HG03342 (cell line): ENCODE measurements around the gene PIF1.

Experiments used
- ATAC-seq: cut with Tn5 transposase; IDR thresholded peaks from one replicate; pipeline ENCODE4 v1.9.1; 2021; ENCODE audit warnings: mild to moderate bottlenecking, moderate library complexity; ENCODE audit not compliant: unreplicated experiment

Gene PIF1, protein sequence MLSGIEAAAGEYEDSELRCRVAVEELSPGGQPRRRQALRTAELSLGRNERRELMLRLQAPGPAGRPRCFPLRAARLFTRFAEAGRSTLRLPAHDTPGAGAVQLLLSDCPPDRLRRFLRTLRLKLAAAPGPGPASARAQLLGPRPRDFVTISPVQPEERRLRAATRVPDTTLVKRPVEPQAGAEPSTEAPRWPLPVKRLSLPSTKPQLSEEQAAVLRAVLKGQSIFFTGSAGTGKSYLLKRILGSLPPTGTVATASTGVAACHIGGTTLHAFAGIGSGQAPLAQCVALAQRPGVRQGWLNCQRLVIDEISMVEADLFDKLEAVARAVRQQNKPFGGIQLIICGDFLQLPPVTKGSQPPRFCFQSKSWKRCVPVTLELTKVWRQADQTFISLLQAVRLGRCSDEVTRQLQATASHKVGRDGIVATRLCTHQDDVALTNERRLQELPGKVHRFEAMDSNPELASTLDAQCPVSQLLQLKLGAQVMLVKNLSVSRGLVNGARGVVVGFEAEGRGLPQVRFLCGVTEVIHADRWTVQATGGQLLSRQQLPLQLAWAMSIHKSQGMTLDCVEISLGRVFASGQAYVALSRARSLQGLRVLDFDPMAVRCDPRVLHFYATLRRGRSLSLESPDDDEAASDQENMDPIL

DNA sequence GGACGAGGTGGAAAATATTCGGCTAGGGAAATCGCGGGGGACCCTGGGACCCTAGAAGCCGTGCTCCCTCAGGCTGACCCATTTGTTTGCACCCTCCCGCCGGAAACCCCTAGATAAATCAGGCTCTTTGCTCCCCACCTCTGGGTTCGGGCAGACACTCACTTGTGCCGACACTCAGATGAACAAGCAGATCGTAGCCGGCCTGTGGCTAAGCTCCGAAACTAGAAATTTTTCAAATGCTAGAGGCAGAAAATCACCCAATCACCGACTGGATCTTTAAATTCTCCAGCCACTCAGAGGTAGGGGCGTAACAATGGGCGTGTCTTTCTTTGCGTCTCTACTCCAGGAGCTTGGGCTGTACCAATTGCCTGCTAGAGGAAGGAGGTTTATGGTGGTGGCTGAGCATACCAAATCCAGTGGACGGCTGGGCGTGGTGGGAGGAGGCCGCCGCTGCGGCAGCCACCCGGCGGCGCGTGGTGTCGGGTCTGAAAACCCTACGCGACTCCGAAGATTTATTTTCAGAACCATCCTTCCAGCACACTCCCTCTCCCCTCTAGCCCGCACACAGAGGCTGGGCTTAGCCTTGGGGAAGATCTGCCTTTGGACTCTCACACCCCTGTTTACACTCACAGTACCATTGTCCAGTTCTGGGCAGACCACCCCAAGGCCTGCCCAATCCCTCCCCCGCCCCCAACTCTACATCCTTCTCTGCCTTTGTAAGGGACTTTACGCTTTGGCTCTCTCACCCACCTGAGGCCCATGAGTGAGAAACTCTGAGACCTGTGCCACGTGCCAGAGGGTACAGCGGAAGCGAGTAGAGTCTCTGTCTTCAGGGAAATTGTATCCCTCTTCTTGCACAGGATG, at the start of gene PIF1:
TSS of gene PIF1 (minus strand) at position 217 of the 864 bp plus-strand sequence. CDS start 1,312 bp downstream, outside the sequence.
- peak; percentile 89 for ATAC-seq

DNA sequence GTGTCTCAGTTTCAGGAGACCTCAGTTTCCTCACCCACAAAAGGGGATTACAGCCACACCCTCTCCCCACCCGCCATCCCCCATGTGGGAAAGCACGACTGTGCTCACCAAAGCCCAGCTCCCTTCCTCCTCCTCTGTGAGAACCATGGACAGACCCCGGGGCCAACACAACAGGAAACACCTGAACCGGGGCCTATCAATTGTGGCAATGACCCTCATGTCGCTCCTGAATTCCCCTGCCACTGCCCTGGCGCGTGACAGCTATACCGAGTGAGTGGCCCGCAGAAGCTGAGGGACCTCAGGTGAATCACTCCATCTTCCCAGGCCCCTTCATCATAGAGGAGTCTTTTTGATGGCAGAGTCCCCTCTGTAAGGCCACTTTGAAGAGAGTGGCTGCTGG, 44.9 kb upstream of the PIF1 start:
- ATAC-seq, result no peak

DNA sequence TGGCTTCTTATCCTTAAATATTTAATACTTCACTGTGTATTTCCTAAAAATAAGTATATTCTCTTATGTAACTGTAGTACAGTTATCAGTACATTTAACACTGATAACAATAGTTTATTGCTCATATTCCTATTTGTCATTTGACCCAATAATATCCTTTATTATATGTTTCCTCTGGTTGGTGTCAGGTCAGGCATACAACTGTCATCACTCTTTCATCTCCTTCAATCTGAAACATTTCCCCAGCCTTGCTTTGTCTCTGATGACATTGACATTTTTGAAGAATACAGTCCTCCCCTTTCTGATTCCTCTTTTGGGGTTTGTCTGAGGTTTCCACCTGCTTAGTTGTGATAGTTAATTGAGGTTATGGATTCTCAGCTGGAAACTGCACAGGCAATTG, 44.1 kb upstream of the PIF1 start:
- ATAC-seq, result no peak

DNA sequence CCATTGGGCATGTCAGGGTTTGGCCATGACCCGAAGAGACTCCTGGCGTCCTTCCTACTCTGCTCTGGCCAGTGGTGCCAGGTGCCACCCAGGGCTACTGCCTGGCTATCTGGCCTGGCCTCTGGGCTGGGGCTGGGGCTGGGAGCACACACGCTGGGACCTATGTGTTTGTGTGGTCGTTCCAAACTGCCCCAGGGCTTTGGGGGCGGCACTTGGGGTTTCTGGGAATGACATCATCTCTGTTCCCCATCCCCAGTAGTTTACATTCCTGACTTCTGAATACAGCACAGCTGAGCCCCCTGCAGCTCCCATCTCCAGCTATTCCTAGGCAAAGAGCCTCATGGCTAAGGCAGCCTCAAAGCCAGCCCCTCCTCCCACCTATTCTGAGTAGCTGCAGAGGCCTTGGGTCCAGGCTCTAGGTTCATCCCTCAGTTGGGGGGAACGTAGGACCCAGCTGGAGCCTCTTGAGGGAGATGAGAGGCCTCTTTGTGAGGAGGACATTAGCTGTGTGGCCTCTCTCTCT, 40.6 kb upstream of the PIF1 start:
- ATAC-seq, result no peak

DNA sequence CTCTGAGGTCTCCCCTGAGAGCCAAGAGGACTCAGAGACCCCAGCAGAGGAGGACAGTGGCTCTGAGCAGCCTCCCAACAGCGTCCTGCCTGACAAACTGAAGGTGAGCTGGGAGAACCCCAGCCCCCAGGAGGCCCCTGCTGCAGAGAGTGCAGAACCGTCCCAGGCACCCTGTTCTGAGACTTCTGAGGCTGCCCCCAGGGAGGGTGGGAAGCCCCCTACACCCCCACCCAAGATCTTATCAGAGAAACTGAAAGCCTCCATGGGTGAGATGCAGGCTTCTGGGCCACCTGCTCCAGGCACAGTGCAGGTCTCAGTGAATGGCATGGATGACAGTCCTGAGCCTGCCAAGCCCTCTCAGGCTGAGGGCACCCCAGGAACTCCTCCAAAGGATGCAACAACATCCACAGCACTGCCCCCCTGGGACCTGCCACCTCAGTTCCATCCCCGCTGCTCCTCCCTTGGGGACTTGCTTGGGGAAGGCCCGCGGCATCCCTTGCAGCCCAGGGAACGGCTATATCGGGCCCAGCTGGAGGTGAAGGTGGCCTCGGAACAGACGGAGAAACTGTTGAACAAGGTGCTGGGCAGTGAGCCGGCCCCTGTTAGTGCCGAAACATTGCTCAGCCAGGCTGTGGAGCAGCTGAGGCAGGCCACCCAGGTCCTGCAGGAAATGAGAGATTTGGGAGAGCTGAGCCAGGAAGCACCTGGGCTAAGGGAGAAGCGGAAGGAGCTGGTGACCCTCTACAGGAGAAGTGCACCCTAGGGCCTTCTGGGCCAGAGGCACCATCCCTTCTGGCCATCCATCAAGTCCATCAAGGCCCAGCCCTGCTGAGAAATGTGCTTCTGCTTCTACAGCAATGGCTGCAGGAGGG, 39.9 kb upstream of the PIF1 start:
- no peak for ATAC-seq

DNA sequence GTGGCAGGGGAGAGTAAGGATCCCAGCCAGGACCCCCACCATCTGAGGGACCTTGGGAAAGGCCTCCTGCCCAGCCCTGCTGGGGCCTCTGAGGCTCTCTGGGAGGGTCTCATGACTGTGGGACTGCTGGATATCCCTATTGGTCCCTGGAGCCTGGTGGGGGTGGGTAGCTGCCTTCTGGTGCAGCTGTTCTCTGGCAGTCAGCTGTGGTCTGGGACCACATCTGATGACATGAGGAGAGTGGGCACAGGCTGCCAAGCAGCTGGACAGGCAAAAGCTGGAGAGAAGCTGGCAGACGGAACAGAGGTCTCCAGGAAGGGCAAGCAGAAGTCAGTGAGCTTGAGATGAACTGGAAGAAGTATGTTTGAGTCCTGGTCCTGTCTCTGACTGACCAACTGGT, 38.6 kb upstream of the PIF1 start:
- ATAC-seq, result no peak

DNA sequence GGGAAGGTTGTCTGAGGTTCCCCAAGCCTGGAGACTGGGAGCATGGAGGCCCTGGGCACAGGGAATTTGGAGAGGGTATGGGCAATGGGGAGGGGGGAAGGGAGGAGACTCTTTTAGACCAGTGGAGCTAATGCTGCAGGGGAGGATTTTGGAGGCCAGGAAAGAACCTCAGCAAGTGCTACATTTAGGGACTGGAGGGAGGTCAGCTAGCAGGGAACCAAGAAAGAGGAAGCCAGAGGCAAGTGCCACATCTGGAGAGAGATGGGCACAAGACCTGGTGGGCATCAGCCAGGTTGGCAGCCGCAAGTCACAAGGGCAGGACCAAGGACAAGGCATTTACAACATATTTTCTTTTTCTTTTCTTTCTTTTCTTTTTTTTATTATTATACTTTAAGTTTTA, 37.0 kb upstream of the PIF1 start:
- ATAC-seq, result no peak

DNA sequence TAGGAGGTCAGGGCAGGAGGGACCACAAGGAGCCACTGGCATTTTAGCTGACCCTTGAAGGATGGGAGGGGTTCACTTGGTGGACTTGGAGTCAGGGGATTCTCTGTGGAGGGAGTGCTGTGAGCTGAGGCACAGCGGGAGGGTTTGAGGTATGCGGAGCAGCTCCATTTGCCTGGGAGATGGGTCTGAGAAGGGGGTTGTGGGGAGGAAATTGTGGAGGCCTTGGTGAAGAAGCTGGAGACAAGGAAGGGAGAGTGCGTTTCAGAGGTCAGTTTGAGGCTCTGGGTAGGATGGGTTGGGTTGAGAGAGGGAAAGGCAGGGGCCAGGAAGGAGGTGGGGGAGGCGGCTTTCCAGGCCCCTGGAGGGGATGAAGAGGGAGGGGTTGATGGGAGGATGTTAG, 36.5 kb upstream of the PIF1 start:
- no peak for ATAC-seq

DNA sequence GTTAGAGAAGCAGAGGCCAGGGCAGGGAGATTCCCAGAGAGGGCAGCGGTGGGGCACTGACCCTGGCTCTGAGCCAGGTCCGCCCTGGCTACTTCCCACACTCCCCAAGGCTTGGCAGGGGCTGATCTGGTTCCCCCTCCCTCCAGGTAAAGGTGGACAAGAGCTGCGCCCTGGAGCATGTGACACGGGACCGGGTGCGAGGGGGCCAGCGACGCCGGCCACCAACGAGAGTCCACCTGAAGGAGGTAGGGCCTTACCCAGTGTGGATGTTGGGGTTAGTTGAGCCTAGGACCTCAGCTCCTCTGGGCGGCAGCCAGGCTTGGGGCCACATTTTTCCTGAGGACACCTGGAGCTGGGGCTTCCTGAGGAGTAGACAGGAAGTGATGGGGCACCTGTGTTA, 35.9 kb upstream of the PIF1 start:
- ATAC-seq, result no peak

DNA sequence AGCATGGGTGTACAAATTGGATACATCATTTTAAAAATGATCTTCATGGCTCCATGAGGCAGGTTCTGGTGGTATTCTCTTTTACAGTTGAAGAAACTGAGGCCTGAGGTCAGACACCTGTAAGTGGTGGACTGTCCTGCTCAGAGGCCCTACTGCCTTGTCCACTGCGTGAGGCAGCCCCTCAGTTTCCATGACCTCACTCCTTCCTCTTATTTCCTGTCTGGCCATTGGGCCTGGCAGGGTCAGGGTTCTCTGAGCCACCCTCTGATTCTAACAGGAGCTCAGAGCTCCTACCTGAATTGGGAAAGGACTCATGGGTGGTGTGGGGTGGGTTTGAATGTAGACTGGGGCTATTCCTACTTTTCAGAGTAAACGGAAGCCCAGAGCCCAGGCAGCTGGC, 33.8 kb upstream of the PIF1 start:
- ATAC-seq, result no peak

DNA sequence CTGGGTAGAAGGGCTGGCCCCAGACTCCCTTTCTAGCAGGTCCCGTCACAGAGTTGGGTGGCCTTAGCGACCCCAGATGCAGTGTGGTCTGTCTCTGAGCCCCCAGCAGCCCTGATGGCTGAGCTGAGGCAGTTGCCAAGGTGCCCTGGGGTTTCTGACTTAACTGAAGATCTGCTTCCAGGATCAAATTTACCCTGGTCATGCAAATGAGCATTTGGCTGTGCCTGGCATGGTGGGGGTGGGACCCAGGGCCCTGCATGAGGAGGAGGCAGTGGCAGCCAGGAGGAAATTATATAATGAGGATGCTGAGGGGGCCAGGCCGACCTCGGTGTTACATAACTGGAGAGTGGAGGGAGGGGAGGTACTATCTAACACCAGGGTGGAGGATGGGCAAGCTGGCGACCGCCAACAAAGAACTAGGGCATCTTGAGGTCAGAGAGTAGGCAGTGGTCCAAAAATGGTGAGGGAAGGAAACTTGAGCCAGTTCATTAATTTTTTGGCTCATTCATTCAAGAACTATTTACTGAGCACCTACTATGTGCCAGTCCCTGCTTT, 32.7 kb upstream of the PIF1 start:
- ATAC-seq, result no peak

DNA sequence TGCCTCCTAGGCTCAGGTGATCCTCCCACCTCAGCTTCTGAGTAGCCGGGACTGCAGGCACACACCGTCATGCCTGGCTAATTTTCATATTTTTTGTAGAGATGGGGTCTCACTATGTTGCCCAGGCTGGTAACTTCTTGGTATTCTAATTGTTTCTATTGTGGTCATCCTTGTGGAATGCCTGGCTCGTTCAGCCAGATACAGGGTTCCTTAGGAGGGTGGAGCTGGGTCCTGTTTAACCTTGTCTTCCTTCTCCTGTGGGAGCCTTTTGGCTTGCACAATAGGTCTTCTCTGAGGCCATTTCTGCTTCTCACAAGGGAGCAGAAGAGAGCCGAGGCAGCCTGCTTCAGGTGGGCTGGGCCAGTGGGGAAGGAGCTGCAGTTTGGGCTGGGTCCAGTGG, 32.0 kb upstream of the PIF1 start:
- ATAC-seq, result no peak

DNA sequence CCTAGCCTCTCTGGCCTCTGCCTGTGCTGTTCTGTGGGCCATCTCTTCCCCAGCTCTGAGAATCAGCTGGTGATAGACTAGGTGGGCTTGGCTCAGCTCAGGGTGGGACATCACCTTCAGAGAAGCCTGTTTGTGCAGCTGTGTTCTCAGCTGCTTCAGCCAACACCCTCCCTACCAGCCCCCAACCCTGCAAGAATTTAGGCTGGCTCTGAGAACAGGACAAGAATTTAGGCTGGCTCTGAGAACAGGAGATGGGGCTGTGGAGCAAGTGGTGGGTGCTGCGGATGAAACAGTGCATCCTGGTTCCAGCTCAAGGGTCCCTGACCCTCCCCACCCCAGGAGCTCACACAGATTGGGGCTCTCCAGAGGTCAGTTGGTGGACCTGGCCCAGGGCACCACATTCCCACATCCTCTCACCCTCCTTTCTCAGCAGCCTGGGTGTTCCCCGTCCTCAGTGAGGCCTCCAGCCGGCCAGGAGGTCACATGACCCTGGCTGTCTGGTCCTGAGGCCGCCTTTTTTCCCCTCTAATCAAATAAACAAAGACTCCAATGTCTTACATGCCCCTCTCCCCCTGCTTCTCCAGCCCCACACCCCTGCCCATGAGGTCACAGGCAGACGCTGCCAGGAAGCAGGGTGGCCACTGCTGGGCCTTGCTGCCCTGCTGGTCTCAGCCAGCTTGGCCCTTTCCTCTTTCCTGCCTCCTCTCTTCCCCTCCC, 31.1 kb upstream of the PIF1 start:
- ATAC-seq, result no peak

DNA sequence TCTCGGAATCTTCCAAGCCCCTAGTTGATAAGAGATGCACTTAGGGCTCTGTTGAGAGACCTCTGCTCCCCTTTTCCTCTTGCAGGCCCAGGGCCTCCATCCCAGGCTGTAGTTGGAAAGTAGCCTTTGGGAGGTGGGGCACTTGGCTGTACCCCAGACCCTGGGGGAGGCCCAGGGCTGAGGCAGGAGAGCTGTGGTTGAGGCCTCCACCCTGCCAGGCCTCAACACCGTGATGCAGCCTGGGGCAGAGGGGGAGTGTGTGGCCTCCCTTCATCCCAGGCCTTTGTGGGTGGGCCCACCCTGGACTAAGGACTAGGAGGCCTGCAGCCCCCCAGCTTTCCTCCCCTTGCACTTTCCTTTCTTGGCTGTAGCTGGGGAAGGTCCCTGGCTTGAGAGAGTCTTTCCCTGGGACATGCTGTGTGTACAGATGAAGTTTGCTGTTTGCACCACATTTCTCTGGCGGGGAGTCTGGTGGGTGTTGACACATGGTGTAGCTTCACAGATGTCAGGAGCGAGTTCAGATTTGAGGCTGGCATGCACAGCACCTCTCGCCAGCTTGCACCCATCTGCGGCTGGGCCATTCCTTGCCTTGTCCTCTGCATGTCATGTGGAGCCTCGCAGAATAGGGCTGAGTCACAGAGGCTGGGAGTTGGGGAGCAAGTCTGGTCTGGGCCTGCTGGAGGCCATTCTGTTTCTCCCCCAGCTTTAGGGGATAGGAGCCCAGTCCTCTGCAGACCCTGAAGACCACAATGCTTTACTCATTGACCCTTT, 29.9 kb upstream of the PIF1 start:
- no peak for ATAC-seq

DNA sequence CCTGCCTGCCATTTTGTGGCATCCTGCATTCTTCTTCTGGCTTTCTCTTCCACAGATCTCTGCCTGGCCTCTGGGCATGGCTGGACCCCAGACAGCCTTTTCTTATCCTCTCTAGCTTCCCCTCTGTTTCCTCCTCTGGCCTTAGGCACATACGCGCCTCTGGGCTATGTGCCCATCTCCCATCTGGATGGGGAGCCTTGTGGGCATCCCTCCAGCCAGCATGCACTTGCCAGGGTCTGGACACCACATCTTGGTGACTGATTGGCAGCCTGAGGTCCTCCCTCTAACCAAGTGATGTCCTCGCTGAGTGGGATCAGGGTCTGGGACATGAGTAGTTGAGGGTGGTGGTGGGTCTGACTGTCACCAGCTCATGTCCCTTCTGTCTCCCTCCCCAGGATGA, 29.1 kb upstream of the PIF1 start:
- ATAC-seq, result no peak

DNA sequence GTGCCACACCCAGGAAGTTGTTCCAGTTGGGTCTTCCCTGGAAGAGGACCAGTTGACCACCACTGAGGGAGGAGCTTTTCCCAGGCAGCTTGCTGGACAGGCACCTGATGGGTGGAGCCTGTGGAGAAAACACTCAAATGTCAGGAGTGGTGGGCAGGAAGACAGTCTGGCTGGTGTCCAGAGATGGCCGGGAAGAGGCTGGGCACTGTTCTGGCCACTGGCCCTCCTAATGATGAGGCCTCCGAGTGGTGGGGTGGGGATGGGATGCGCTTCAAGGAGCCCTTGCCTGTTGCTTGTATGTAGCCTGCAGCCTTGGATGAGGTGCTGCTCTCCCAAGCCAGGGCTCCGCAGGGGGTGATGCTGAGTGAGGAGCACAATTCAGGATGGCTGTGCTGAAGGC, 28.6 kb upstream of the PIF1 start:
- ATAC-seq, result no peak

DNA sequence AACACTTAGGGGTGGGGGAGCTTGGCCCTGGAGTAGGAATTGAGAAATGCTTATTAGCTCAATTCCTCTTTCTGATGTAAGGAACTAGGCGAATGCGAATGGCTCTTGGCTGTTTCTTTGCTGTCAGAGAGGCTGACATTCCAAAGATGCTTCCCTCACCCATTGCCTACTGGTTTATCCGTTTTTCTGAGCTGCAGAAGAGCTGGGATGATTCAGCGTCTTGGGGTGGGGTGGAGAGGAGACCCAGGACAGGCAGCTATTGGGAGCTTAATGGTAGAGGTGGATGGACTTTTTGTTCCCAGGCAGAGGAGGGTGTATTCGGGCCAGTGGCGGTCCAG, 26.0 kb upstream of the PIF1 start:
- no peak for ATAC-seq

DNA sequence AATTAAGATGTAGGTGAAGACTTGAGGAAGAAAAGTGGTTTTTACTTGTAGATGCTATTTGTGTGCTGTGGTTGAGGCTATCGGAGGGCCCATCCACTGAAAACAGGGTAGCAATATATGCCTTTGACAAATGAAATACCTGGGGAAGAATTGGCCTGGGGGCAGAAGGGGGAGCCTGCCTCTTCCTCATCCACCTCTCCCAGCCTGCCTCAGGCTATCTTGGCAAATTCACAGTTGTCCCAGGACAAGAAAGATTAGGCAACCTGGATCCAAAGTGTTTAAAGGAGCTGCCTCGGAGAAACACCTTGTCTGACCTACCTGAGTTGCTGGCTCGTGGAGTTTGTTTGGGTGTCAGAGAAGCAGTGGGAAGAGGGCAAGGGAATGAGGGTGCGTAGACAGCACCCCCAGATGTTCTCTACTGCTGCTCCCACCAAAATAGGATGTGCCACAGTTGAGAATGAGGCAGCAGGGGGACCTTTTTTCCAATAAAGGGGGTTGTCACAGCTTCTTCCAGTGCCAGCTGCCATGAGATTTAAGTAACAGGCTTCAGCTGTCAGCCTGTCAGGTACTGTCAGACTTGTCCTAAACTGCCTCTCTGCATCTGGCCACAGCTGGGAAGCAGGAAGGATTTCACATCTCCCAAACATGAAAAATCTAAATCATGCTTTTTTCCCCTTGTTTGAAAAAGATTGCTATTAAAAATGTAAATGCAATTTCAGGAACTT, 25.5 kb upstream of the PIF1 start:
- ATAC-seq, result no peak
